ENCODE measurements around the gene OCIAD2. TPM values are rescaled to one million over a fixed set of nuclear protein-coding genes. Genes with fewer than 3 reads are reported as not detected.
"Not testable (repeated sequence)": the region's sequence is repeated elsewhere in the genome, so short reads cannot be mapped to it uniquely, and the experiment has no call there.

The OCIAD2 gene
- total RNA-seq (2014; rRNA removed; shearing (Covaris generic)) = 46.5 and 67.6 TPM in 2 replicates

- peak; percentile 91 for DNase-seq (ENCODE audit: low spot score)
These were observed at the start of gene OCIAD2 for GRCh38 chr4:48906206-48907173. OCIAD2 (minus strand) TSS chr4:48906774; CDS start chr4:48904549, 2,225 bp downstream.

GRCh38 chr4:48954314-48954713 lies 47.7 kb upstream of the OCIAD2 start:
- no peak for DNase-seq (ENCODE audit: low spot score)

GRCh38 chr4:48949518-48950219 lies 43.1 kb upstream of the OCIAD2 start:
- DNase-seq (ENCODE audit: low spot score) = no peak

- DNase-seq (ENCODE audit: low spot score) = no peak
These were observed 42.5 kb upstream of the OCIAD2 start for GRCh38 chr4:48949086-48949485.

- no peak for DNase-seq (ENCODE audit: low spot score)
These were observed 41.2 kb upstream of the OCIAD2 start for GRCh38 chr4:48947731-48948130.

- no peak for DNase-seq (ENCODE audit: low spot score)
These were observed 39.4 kb upstream of the OCIAD2 start for GRCh38 chr4:48945981-48946380.

- DNase-seq (ENCODE audit: low spot score) = no peak
These were observed 38.2 kb upstream of the OCIAD2 start for GRCh38 chr4:48944756-48945241.

GRCh38 chr4:48944252-48944651 lies 37.7 kb upstream of the OCIAD2 start:
- peak; percentile 71 for DNase-seq (ENCODE audit: low spot score)

GRCh38 chr4:48943387-48943786 lies 36.8 kb upstream of the OCIAD2 start:
- peak; percentile 38 for DNase-seq (ENCODE audit: low spot score)

GRCh38 chr4:48939785-48940184 lies 33.2 kb upstream of the OCIAD2 start:
- peak; percentile 86 for DNase-seq (ENCODE audit: low spot score)

- no peak for DNase-seq (ENCODE audit: low spot score)
These were observed 32.3 kb upstream of the OCIAD2 start for GRCh38 chr4:48938831-48939230.

- DNase-seq (ENCODE audit: low spot score) = no peak
These were observed 30.5 kb upstream of the OCIAD2 start for GRCh38 chr4:48937033-48937432.

- DNase-seq (ENCODE audit: low spot score) = no peak
These were observed 24.9 kb upstream of the OCIAD2 start for GRCh38 chr4:48931459-48931858.

GRCh38 chr4:48930654-48931053 lies 24.1 kb upstream of the OCIAD2 start:
- no peak for DNase-seq (ENCODE audit: low spot score)

GRCh38 chr4:48924416-48924815 lies 17.8 kb upstream of the OCIAD2 start:
- DNase-seq (ENCODE audit: low spot score) = no peak

- DNase-seq (ENCODE audit: low spot score) = not testable (repeated sequence)
These were observed 16.5 kb upstream of the OCIAD2 start for GRCh38 chr4:48923065-48923464.

- DNase-seq (ENCODE audit: low spot score) = no peak
These were observed 7.7 kb upstream of the OCIAD2 start for GRCh38 chr4:48914311-48914710.

- peak; percentile 74 for DNase-seq (ENCODE audit: low spot score)
These were observed 6.8 kb upstream of the OCIAD2 start for GRCh38 chr4:48913346-48913745.

GRCh38 chr4:48912349-48912748 lies 5.8 kb upstream of the OCIAD2 start:
- no peak for DNase-seq (ENCODE audit: low spot score)

GRCh38 chr4:48910511-48910910 lies 3.9 kb upstream of the OCIAD2 start:
- DNase-seq (ENCODE audit: low spot score) = no peak

GRCh38 chr4:48909697-48910096 lies 3.1 kb upstream of the OCIAD2 start:
- DNase-seq (ENCODE audit: low spot score) = peak; percentile 94

GRCh38 chr4:48908687-48909086 lies 2.1 kb upstream of the OCIAD2 start:
- no peak for DNase-seq (ENCODE audit: low spot score)

All from H4 (cell line).